ENCODE measurements around the gene ATP8B3. TPM values are rescaled to one million over a fixed set of nuclear protein-coding genes. Genes with fewer than 3 reads are reported as not detected.

The ATP8B3 gene
- total RNA-seq, 4 donors from 2014 or later = 0.88 to 2.4 (median 1.9) TPM

- DNase-seq (ENCODE audit: low spot score) (no peak), ATAC-seq (ENCODE audit: low FRiP score) (no peak)
- TF ChIP-seq CTCF (IDR thresholded peaks at IDR 0.05) = no peak
Measured at GRCh38 chr19:1739960-1740629, 72.0 kb downstream of the ATP8B3 start.

GRCh38 chr19:1736927-1737326, 75.1 kb downstream of the ATP8B3 start:
- no peak for ATAC-seq (ENCODE audit: low FRiP score)
- no peak for TF ChIP-seq CTCF (IDR thresholded peaks at IDR 0.05)
- DNase-seq (ENCODE audit: low spot score) = no peak

GRCh38 chr19:1736280-1736679, 75.8 kb downstream of the ATP8B3 start:
- ATAC-seq (ENCODE audit: low FRiP score) = no peak
- DNase-seq (ENCODE audit: low spot score) = no peak
- TF ChIP-seq CTCF (IDR thresholded peaks at IDR 0.05) = no peak

GRCh38 chr19:1734321-1734966, 77.6 kb downstream of the ATP8B3 start:
- no peak for TF ChIP-seq CTCF (IDR thresholded peaks at IDR 0.05)
- no peak for ATAC-seq (ENCODE audit: low FRiP score)

More at GRCh38 chr19:1734321-1734966, 77.6 kb downstream of the ATP8B3 start:
- DNase-seq (ENCODE audit: low spot score) = no peak

Other genes with a start within 250 kb of the ATP8B3 start
- 10 to 100 TPM in 1 of 4 donors, 1 to 10 TPM in 3; 3.3 to 10.2 (median 7.7) TPM for gene MEX3D, start 244.0 kb downstream of the ATP8B3 start, total RNA-seq
- gene MBD3, start 219.4 kb downstream of the ATP8B3 start, total RNA-seq = 100 to 1,000 TPM in 1 of 4 donors, 10 to 100 TPM in 3; 71.1 to 100 (median 78.3) TPM
- gene UQCR11, start 206.8 kb downstream of the ATP8B3 start, total RNA-seq = 10 to 100 TPM; 56.6 to 83.2 (median 64.6) TPM
- gene TCF3, start 159.7 kb downstream of the ATP8B3 start, total RNA-seq = 10 to 100 TPM; 24.2 to 46.6 (median 40.4) TPM
- gene ONECUT3, start 58.8 kb downstream of the ATP8B3 start, total RNA-seq = not detected
- gene REXO1, start 36.2 kb upstream of the ATP8B3 start, total RNA-seq = 10 to 100 TPM; 17.0 to 31.3 (median 19.6) TPM
- gene KLF16, start 51.3 kb upstream of the ATP8B3 start, total RNA-seq = 10 to 100 TPM in 1 of 4 donors, 1 to 10 TPM in 3; 4.0 to 19.5 (median 6.7) TPM
- 100 to 1,000 TPM in 1 of 4 donors, 10 to 100 TPM in 3; 70.1 to 117 (median 87.8) TPM for gene ABHD17A, start 73.2 kb upstream of the ATP8B3 start, total RNA-seq
- 1 to 10 TPM; 2.4 to 6.2 (median 3.9) TPM for gene ADAT3, start 93.1 kb upstream of the ATP8B3 start, total RNA-seq
- 10 to 100 TPM; 38.0 to 57.8 (median 45.6) TPM for gene SCAMP4, start 93.1 kb upstream of the ATP8B3 start, total RNA-seq
- 10 to 100 TPM; 49.3 to 76.6 (median 52.3) TPM for gene CSNK1G2, start 128.9 kb upstream of the ATP8B3 start, total RNA-seq
- 10 to 100 TPM; 37.1 to 58.3 (median 52.8) TPM for gene BTBD2, start 203.4 kb upstream of the ATP8B3 start, total RNA-seq
- 100 to 1,000 TPM; 133 to 232 (median 178) TPM for gene MKNK2, start 239.0 kb upstream of the ATP8B3 start, total RNA-seq